GM10248 (cell line): ENCODE data around the gene MCOLN1.
"Not testable (repeated sequence)": the region's sequence is repeated elsewhere in the genome, so short reads cannot be mapped to it uniquely, and the experiment has no call there.

Source experiments
- CTCF ChIA-PET: fragments of 300-600 bp; sonication (Branson Sonifier 250); formaldehyde crosslinking; extraction: SDS; loops from one replicate; lab custom pipeline; 2021; ENCODE audit warnings: antibody characterized with exemption; lab: Yijun Ruan, JAX
- POLR2A ChIA-PET: fragments of 350-650 bp; sonication (Branson Sonifier 250); formaldehyde crosslinking; extraction: SDS; loops from one replicate; lab custom pipeline; 2020; ENCODE audit warnings: antibody characterized with exemption; lab: Yijun Ruan, JAX
- DNase-seq: peaks from one replicate; pipeline ENCODE4 v3.0.0; 2012; ENCODE audit errors: extremely low spot score
- TF ChIP-seq, protein P1 (sequence below): IDR thresholded peaks from 2 replicates; pipeline ENCODE4 v1.5.1; 2012; ENCODE audit warnings: mild to moderate bottlenecking, low read depth; ENCODE audit errors: extremely low read depth, missing control alignments, control extremely low read depth

The MCOLN1 gene

DNA sequence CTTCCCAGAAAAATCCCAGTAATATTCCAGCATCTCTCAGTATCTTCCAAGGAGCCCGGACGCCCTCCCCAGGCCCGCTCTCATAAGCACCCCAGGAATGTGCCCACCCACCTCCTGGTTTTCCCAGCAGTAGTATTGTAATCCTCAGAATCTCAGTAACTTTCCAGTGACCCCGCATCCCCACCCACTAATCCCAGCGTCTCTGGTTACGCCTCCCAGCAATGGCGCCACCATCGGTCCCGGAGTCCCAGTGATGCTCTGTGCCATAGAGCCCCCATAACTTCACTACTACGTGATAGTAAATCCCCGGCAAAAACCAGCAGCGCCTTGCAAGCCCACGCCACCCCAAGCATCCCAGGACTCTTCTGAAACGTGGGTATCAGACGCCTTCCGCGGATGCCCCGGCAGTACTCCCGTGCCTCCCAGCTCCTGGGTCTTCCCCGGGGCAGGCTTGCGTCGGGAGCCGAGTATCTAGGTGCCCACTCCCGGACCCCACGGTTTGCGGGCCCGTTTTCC, 12.2 kb downstream of the MCOLN1 start:
- ChIA-PET POLR2A (interaction anchor here (3.5 kb wide), 1 partner anchor 11 kb away, joined by 16 read pairs; the partner anchor contains the start of gene MCOLN1), CTCF (interaction anchor here (1.0 to 1.3 kb wide), 3 partner anchors 34 to 334 kb away, joined by 3 to 4 read pairs (median 3); no protein-coding TSS in a partner anchor)
- TF ChIP-seq, protein P1, sequence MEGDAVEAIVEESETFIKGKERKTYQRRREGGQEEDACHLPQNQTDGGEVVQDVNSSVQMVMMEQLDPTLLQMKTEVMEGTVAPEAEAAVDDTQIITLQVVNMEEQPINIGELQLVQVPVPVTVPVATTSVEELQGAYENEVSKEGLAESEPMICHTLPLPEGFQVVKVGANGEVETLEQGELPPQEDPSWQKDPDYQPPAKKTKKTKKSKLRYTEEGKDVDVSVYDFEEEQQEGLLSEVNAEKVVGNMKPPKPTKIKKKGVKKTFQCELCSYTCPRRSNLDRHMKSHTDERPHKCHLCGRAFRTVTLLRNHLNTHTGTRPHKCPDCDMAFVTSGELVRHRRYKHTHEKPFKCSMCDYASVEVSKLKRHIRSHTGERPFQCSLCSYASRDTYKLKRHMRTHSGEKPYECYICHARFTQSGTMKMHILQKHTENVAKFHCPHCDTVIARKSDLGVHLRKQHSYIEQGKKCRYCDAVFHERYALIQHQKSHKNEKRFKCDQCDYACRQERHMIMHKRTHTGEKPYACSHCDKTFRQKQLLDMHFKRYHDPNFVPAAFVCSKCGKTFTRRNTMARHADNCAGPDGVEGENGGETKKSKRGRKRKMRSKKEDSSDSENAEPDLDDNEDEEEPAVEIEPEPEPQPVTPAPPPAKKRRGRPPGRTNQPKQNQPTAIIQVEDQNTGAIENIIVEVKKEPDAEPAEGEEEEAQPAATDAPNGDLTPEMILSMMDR, result peak; percentile 14
- DNase-seq, result peak; percentile 68

DNA sequence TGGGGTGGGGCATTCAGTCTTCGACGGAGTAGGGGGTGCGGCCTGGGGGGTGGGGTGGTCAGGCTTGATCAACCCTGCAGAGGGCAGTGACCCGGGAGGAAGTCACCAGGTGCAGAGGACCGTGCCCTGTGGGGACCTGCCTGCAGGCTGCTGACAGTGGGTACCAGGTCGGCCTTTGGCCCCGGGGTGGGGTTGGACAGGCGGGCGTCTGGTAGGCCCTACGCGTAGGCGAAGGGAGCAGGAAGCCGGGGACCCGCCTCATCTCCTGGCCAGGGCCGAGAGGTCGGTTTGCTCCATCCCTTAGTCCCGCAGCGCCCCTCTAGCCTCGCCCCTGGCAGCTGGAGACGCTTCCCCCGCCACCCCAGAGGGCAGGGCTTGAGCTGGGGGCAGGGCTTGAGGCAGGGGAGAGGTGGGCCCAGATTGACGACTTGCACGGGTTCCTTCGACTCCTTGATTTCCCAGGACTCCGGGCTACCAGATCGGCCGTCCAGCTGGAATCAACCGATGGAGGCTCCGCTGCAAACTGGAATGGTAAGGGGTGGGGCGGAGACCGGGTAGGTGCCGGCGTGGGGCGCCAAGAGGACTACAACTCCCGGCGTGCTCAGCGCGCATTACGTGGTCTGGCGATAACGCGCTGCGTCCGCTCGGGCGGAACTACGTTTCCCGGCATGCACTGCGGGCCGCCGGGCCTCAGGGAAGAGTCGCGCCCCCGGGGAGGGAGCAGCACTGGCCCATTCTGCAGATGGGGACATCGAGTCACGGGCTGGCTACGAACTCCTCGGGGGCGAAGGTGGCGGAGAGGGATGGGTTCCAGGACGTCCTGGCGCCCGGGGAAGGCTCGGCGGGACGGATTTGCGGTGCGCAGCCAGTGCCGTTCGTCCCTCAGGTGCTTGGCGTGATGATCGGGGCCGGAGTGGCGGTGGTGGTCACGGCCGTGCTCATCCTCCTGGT, 12.9 kb downstream of the MCOLN1 start, which contains the start of gene PNPLA6:
Gene PNPLA6, plus strand, starts transcription at position 671 of the 951 bp plus-strand sequence. Its CDS starts 72 bp downstream, at position 743.
- ChIA-PET CTCF (interaction anchor here (1.0 to 1.3 kb wide), 3 partner anchors 33 to 334 kb away, joined by 3 to 4 read pairs (median 3); no protein-coding TSS in a partner anchor), POLR2A (interaction anchor here (0.6 to 3.5 kb wide), 2 partner anchors 12 to 408 kb away, joined by 3 to 16 read pairs; partner anchors contain the start of genes MCOLN1 and TIMM44)
- DNase-seq, result peak; percentile 96
- TF ChIP-seq, protein P1, result no peak

DNA sequence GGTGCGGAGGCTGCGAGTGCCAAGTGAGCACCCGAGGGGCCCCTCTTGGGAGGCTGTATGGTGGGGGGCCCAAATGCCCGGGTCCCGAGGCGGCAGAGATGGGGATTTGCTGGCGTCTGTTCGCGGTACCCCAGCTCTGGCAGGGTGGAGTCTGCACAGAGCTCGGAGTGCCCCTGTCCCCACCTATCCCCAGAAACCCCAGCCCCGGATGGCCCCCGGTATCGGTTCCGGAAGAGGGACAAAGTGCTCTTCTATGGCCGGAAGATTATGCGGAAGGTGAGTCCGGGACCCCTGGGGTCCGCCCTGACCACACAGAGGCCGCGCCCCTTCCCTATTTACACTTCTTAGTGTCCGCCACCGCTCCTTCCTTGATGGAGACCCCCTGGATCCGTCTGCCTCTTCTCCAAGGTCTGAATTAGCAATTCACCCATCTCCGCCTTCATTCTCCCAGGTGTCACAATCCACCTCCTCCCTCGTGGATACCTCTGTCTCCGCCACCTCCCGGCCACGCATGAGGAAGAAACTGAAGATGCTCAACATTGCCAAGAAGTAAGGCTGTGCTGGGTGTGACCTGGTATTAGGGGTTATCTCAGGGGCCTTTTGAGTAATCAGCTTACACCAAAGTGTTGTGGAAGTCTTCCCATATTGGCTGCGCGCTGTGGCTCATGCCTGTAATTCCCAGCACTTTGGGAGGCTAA, 13.7 kb downstream of the MCOLN1 start:
- ChIA-PET CTCF (interaction anchor here (0.7 to 1.4 kb wide), 4 partner anchors 9 to 333 kb away, joined by 3 to 4 read pairs (median 4); partner anchors contain the start of gene MCOLN1), POLR2A (no interaction called here)
- no peak for DNase-seq
- TF ChIP-seq, protein P1, result no peak

DNA sequence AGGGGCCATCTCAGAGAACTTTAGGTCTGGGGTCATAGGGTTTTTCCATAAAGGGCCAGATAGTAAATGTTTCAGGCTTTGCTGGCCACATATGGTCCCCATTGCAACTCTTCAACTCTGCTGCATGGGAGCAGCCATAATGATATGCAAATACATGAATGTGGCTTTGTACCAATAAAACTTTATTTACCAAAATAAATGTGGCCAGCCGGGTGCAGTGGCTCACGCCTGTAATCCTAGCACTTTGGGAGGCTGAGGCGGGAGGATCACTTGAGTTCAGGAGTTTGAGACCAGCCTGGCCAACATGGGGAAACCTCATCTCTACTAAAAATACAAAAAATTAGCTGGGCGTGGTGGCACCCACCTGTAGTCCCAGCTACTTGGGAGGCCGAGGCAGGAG, 16.6 kb downstream of the MCOLN1 start:
- DNase-seq, result not testable (repeated sequence)
- CTCF ChIA-PET, result interaction anchor here (0.9 kb wide), 1 partner anchor 29 kb away, joined by 3 read pairs; no protein-coding TSS in a partner anchor
- POLR2A ChIA-PET, result interaction anchor here (0.7 kb wide), 1 partner anchor 179 kb away, joined by 7 read pairs; no protein-coding TSS in a partner anchor

DNA sequence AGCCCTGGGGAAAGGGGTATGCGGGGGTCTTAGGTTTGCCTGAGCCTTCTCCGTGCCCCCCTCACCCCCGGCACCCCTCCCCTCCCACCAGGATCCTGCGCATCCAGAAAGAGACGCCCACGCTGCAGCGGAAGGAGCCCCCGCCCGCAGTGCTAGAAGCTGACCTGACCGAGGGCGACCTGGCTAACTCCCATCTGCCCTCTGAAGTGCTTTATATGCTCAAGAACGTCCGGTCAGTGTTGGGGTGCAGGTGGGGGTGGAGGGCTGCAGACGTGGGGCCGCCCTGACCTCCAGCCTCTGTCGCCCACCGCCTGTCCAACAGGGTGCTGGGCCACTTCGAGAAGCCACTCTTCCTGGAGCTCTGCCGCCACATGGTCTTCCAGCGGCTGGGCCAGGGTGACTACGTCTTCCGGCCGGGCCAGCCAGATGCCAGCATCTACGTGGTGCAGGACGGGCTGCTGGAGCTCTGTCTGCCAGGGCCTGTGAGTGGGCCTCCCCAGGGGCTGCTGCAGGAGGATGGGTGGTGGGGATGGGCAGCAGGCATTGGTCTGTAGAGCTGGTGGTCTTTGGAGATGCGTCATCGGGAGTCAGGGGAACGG, 17.5 kb downstream of the MCOLN1 start:
- no peak for DNase-seq
- ChIA-PET CTCF (interaction anchor here (1.1 kb wide), 1 partner anchor 28 kb away, joined by 5 read pairs; no protein-coding TSS in a partner anchor), POLR2A (interaction anchor here (0.7 kb wide), 1 partner anchor 180 kb away, joined by 7 read pairs; no protein-coding TSS in a partner anchor)
- TF ChIP-seq, protein P1, result no peak

DNA sequence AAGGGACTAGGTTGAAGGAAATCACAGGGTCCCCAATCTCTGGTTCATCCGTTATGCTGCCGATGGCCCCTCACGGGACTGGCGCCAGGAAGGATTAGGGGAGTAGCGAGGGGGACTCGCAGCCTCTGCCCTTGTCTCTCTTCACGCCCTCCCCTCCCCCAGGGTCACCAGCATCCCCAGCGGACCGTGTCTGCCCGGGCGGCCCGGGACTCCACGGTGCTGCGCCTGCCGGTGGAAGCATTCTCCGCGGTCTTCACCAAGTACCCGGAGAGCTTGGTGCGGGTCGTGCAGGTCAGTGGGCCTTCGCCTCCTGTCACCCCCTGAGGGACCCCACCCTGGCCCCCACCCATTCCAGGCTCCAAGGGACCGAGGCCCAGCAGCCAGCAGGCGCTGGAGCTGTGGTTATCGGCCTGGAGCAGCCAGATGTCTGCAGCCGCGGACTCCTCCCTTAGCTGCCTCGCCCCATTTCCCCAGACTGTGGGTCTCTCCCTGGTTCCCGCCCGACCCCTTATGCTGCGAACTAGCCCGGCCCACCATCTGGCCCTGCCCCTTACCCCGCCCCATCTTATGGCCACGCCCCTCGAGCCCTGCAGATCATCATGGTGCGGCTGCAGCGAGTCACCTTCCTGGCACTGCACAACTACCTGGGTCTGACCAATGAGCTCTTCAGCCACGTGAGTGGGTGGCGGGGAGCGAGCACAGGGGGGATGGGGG, 18.5 kb downstream of the MCOLN1 start:
- CTCF ChIA-PET, result interaction anchor here (1.1 kb wide), 1 partner anchor 27 kb away, joined by 5 read pairs; no protein-coding TSS in a partner anchor
- no peak for DNase-seq

More for the DNA sequence above, 18.5 kb downstream of the MCOLN1 start:
- TF ChIP-seq, protein P1, result no peak
- POLR2A ChIA-PET, result no interaction called here
